ENCODE data around the gene RALB. TPM values are rescaled to one million over a fixed set of nuclear protein-coding genes. Genes with fewer than 3 reads are reported as not detected.

Gene RALB
- total RNA-seq, 1 experiment from 2014 or later, result 17.1 TPM

DNA sequence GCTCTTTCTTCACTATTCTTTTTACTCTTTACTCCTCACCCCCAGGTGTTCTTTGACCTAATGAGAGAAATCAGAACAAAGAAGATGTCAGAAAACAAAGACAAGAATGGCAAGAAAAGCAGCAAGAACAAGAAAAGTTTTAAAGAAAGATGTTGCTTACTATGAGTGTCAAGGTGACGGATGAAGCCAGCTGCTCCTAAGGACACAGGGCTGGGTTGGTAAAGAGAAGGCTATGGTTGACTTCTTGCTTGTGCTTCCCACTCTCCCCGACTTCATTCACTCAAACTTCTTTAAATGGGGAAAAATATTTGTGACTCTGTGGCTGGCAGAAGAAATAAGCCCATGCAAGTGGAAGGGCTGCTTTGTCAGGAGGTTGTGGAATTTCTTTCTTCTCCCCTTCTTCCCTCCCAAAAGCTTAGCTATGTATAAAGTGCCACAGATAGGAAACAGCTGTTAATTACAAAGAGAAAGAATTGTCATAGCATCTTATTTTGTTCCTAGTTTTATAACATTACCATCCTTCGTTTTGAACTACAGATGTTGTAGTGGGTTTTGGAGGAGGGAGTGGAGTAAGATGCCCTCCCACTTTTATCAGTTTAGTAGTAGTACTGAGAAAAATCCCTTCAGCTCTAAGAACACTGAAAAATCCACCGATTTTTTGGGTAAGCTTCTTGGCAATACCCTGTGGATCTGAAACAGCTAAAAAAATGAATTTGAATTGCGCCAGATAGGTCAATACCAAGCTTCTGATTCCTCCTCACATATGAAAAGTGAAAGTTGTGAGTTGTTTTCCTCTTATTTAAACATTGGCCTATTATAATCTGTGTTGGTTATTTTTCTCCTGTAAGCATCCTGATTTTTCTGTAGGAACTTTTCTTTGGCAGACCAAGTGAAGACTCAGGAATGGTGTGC lies 40.7 kb downstream of the RALB start (continued):
- TF ChIP-seq, protein P1, sequence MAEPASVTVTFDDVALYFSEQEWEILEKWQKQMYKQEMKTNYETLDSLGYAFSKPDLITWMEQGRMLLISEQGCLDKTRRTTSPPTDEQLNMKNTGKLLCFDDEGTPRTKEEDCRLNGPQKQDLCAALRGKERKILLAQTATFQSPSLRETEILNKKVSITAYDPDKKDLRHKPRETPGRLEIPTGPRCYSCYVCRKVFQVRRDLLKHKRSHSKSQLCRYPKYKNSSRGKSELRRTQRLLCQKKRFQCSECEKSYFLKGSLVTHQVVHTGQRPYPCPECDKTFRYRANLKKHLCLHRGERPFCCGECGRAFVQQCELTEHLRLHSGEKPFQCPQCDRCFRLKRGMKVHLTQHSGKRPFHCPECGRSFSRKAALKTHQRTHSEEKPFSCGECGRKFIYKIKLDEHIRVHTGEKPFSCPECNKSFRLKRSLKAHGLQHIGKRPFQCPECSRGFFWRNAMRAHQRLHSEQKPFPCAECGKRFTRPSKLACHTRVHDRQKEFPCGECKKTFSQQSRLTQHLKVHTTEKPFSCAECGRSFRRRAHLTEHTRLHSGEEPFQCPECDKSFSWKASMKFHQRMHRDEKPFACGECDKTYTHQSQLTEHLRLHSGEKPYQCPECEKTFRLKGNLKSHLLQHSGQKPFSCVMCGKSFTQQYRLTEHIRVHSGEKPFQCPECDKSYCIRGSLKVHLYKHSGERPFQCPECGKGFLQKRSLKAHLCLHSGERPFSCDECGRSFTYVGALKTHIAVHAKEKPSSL (CRISPR knock-in tag; conservative IDR thresholded peaks at IDR 0.05), result no peak
- TF ChIP-seq, protein P2, sequence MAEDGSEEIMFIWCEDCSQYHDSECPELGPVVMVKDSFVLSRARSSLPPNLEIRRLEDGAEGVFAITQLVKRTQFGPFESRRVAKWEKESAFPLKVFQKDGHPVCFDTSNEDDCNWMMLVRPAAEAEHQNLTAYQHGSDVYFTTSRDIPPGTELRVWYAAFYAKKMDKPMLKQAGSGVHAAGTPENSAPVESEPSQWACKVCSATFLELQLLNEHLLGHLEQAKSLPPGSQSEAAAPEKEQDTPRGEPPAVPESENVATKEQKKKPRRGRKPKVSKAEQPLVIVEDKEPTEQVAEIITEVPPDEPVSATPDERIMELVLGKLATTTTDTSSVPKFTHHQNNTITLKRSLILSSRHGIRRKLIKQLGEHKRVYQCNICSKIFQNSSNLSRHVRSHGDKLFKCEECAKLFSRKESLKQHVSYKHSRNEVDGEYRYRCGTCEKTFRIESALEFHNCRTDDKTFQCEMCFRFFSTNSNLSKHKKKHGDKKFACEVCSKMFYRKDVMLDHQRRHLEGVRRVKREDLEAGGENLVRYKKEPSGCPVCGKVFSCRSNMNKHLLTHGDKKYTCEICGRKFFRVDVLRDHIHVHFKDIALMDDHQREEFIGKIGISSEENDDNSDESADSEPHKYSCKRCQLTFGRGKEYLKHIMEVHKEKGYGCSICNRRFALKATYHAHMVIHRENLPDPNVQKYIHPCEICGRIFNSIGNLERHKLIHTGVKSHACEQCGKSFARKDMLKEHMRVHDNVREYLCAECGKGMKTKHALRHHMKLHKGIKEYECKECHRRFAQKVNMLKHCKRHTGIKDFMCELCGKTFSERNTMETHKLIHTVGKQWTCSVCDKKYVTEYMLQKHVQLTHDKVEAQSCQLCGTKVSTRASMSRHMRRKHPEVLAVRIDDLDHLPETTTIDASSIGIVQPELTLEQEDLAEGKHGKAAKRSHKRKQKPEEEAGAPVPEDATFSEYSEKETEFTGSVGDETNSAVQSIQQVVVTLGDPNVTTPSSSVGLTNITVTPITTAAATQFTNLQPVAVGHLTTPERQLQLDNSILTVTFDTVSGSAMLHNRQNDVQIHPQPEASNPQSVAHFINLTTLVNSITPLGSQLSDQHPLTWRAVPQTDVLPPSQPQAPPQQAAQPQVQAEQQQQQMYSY (CRISPR knock-in tag; IDR thresholded peaks at IDR 0.05), result no peak
- TF ChIP-seq, protein P3, sequence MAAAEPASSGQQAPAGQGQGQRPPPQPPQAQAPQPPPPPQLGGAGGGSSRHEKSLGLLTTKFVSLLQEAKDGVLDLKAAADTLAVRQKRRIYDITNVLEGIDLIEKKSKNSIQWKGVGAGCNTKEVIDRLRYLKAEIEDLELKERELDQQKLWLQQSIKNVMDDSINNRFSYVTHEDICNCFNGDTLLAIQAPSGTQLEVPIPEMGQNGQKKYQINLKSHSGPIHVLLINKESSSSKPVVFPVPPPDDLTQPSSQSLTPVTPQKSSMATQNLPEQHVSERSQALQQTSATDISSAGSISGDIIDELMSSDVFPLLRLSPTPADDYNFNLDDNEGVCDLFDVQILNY (CRISPR knock-in tag; IDR thresholded peaks at IDR 0.05), result no peak
- TF ChIP-seq TP53 (CRISPR knock-in tag; IDR thresholded peaks at IDR 0.05), result no peak
- TF ChIP-seq SP1 (CRISPR knock-in tag; conservative IDR thresholded peaks at IDR 0.05), result no peak
- TF ChIP-seq ELF4 (CRISPR knock-in tag; IDR thresholded peaks at IDR 0.05; ENCODE audit: low read depth), result no peak

DNA sequence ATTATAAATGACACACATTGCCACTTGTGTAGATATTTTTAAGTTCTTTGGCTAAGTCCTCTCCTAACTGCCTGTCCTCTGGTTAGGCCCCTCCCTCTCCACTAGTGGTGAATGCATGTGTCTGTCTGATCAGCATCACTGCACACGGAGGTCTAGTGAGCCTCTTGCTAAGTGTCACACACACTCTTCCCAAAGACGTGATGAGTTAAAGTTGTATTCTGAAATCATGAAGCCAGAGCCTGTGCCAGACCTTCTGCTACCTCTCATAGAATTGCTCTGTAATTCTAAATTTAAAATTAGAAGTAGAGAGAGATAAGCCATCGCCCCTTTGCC lies 41.3 kb downstream of the RALB start:
- CTCF ChIA-PET, result interaction anchor here (2.1 to 4.1 kb wide), 3 partner anchors 10 to 20 kb away, joined by 6 to 25 read pairs (median 20); no protein-coding TSS in a partner anchor
- no peak for ATAC-seq
- no peak for DNase-seq (ENCODE audit: low spot score)
- H3K4me1 Mint-ChIP-seq, result peaks cover 46% of the 10 kb centered on the region
- H3K27me3 Mint-ChIP-seq (ENCODE audit: low read depth), result no peaks in the 10 kb centered on the region
- H3K9me3 Mint-ChIP-seq, result no peaks in the 10 kb centered on the region
- POLR2A ChIA-PET, result no interaction called here
- H3K36me3 Mint-ChIP-seq, result peaks cover 8% of the 10 kb centered on the region
- H3K27ac Mint-ChIP-seq, result no peak overlapping the region
- no peak overlapping the region for H3K4me3 Mint-ChIP-seq
- TF ChIP-seq ZNF219 (CRISPR knock-in tag; IDR thresholded peaks at IDR 0.05; ENCODE audit: borderline replicate concordance), result no peak
- no peak for TF ChIP-seq ATF1 (CRISPR knock-in tag; IDR thresholded peaks at IDR 0.05)
- no peak for TF ChIP-seq GABPB1 (CRISPR knock-in tag; IDR thresholded peaks at IDR 0.05)
- TF ChIP-seq FOXK1 (CRISPR knock-in tag; IDR thresholded peaks at IDR 0.05), result no peak
- no peak for TF ChIP-seq SOX15 (CRISPR knock-in tag; IDR thresholded peaks at IDR 0.05)
- TF ChIP-seq, protein P4, sequence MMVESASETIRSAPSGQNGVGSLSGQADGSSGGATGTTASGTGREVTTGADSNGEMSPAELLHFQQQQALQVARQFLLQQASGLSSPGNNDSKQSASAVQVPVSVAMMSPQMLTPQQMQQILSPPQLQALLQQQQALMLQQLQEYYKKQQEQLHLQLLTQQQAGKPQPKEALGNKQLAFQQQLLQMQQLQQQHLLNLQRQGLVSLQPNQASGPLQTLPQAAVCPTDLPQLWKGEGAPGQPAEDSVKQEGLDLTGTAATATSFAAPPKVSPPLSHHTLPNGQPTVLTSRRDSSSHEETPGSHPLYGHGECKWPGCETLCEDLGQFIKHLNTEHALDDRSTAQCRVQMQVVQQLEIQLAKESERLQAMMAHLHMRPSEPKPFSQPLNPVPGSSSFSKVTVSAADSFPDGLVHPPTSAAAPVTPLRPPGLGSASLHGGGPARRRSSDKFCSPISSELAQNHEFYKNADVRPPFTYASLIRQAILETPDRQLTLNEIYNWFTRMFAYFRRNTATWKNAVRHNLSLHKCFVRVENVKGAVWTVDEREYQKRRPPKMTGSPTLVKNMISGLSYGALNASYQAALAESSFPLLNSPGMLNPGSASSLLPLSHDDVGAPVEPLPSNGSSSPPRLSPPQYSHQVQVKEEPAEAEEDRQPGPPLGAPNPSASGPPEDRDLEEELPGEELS (CRISPR knock-in tag; IDR thresholded peaks at IDR 0.05), result no peak
- no peak for TF ChIP-seq CBFB (CRISPR knock-in tag; IDR thresholded peaks at IDR 0.05; ENCODE audit: low read depth)
- no peak for TF ChIP-seq NR3C1 (CRISPR knock-in tag; conservative IDR thresholded peaks at IDR 0.05; ENCODE audit: low read depth)
- TF ChIP-seq, protein P5, sequence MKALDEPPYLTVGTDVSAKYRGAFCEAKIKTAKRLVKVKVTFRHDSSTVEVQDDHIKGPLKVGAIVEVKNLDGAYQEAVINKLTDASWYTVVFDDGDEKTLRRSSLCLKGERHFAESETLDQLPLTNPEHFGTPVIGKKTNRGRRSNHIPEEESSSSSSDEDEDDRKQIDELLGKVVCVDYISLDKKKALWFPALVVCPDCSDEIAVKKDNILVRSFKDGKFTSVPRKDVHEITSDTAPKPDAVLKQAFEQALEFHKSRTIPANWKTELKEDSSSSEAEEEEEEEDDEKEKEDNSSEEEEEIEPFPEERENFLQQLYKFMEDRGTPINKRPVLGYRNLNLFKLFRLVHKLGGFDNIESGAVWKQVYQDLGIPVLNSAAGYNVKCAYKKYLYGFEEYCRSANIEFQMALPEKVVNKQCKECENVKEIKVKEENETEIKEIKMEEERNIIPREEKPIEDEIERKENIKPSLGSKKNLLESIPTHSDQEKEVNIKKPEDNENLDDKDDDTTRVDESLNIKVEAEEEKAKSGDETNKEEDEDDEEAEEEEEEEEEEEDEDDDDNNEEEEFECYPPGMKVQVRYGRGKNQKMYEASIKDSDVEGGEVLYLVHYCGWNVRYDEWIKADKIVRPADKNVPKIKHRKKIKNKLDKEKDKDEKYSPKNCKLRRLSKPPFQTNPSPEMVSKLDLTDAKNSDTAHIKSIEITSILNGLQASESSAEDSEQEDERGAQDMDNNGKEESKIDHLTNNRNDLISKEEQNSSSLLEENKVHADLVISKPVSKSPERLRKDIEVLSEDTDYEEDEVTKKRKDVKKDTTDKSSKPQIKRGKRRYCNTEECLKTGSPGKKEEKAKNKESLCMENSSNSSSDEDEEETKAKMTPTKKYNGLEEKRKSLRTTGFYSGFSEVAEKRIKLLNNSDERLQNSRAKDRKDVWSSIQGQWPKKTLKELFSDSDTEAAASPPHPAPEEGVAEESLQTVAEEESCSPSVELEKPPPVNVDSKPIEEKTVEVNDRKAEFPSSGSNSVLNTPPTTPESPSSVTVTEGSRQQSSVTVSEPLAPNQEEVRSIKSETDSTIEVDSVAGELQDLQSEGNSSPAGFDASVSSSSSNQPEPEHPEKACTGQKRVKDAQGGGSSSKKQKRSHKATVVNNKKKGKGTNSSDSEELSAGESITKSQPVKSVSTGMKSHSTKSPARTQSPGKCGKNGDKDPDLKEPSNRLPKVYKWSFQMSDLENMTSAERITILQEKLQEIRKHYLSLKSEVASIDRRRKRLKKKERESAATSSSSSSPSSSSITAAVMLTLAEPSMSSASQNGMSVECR (CRISPR knock-in tag; IDR thresholded peaks at IDR 0.05; ENCODE audit: borderline replicate concordance), result no peak
- TF ChIP-seq, protein P6, sequence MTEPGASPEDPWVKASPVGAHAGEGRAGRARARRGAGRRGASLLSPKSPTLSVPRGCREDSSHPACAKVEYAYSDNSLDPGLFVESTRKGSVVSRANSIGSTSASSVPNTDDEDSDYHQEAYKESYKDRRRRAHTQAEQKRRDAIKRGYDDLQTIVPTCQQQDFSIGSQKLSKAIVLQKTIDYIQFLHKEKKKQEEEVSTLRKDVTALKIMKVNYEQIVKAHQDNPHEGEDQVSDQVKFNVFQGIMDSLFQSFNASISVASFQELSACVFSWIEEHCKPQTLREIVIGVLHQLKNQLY (CRISPR knock-in tag; IDR thresholded peaks at IDR 0.05), result no peak
- no peak for TF ChIP-seq TCF7 (CRISPR knock-in tag; IDR thresholded peaks at IDR 0.05; ENCODE audit: low read depth)
- no peak for TF ChIP-seq ZNF138 (CRISPR knock-in tag; conservative IDR thresholded peaks at IDR 0.05)
- TF ChIP-seq, protein P7, sequence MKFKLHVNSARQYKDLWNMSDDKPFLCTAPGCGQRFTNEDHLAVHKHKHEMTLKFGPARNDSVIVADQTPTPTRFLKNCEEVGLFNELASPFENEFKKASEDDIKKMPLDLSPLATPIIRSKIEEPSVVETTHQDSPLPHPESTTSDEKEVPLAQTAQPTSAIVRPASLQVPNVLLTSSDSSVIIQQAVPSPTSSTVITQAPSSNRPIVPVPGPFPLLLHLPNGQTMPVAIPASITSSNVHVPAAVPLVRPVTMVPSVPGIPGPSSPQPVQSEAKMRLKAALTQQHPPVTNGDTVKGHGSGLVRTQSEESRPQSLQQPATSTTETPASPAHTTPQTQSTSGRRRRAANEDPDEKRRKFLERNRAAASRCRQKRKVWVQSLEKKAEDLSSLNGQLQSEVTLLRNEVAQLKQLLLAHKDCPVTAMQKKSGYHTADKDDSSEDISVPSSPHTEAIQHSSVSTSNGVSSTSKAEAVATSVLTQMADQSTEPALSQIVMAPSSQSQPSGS (CRISPR knock-in tag; IDR thresholded peaks at IDR 0.05; ENCODE audit: borderline replicate concordance, low read depth), result no peak
- no peak for TF ChIP-seq SMAD4 (CRISPR knock-in tag; IDR thresholded peaks at IDR 0.05)
